Hypothalamus (tissue), 51 donors: ENCODE measurements around the gene RPL37.
"Not testable (repeated sequence)": the region's sequence is repeated elsewhere in the genome, so short reads cannot be mapped to it uniquely, and the experiment has no call there.

ENCODE experiments used
- DNase-seq, 51 donors: peaks; one replicate each; lab custom pipeline; 2025; lab: John Stamatoyannopoulos, UW

RPL37 gene

DNA sequence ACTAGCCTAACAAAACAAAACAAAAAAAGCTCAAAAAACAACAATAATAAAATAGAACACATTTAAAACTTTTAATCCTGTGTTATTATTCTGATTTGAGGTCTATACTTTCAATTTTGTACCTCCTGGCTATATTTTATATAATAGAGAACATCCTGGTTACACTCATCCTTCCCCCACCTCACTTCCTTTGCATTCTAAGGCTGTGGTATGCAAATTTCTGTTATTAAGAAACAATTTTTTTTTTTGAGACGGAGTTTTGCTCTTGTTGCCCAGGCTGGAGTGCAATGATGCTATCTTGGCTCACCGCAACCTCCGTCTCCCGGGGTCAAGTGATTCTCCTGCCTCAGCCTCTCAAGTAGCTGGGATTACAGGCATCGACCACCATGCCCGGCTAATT lies 3.1 kb upstream of the RPL37 start:
- no peak for DNase-seq

DNA sequence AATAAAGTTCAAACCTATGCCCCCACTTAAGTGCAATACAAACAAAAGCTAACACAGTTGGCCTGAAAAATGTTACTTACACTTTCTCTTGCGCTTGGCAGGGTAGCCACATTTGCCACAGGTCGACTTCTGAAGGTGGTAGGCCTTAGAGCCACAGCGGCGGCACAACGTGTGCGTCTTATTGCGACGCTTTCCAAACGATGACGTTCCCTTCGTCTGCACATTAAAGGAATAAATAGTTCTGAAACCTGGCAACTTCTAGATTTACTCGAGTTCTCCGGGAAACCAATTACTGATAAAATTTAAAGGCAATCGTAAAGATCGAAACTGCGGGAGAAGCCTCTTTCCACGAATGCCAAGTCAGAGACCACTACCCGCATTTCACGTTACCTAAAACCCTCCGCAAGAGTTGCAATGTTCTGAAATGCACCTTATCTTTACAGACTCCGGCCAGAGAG lies 602 bp downstream of the RPL37 start:
- DNase-seq = peak in 1 of 51 donors; percentile 72

DNA sequence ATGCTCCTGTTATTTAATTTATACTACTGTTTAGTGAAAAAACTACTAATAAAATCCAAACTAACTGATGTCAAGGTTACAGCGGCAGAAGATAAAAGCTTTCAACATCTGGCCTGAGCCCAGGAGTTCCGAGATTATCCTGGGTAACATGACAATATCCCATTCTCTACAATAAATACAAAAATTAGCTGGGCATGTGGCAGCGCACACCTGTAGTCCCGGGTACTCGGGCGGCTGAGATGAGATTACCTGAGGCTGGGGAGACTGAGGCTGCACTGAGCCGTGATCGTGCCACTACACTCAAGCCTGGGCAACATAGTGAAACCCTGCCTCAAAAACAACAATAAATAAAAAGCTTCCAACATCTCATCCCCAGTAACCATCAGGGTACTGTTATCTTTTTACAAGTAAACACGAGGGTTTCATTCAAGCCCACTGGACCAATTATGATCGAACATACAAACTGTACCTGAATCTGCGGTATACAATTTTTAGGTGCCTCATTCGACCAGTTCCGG lies 1.3 kb downstream of the RPL37 start:
- no peak for DNase-seq

DNA sequence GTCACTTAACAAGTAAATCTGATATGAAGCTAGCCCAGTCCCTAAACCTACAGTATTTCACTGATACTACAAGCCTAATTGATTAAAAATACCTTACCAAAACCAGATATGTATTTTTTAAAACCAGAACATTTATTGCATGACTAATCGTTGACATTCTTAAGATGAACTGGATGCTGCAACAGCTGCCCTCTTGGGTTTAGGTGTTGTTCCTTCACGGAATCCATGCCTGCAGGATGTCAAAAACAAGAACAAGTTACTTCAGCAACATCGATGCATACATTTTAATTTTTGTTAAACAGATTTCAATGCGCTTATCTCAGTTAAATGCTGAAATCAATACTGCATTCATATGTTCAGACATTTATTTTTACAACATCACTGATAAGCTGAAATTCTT lies 2.7 kb downstream of the RPL37 start:
- DNase-seq = no peak

DNA sequence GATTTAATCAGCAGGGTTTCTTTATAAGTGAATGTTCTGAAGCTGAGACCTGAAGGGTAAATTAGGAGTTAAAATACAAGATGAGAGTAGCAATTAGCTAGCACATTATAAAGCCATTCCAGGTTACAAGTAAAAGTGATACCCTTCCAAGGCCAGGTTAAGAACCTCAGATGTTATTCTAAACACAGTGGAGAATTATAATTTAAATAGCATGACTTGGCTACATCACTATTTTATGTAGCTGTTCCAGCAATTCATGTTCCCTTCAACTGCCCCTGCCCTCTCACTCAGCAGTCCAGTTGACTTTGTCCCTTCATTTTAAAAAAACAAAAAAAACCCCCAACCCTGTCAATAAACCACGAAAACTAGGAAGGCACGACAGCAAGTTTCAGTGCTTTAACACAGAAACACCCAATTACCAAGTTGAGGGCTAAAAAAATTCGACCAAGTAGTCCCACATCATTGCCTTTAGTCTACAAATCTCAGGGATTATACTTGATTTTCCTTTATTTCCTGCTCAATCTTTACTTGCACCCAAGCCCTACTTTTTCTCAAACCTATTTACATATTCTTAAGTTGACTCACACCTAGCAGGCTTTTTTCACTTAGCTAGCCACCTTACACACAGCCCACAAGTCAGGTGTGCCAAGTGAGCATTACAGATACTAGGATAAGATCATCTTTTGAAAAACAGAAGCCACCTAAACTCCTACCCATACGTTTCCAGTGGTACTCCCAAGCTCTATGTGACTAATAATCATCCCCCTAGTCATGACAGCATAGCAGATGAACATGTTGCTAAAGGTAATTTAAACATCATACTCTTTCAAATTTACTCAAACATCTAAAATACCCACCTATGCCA lies 3.4 kb downstream of the RPL37 start:
- DNase-seq = no peak

DNA sequence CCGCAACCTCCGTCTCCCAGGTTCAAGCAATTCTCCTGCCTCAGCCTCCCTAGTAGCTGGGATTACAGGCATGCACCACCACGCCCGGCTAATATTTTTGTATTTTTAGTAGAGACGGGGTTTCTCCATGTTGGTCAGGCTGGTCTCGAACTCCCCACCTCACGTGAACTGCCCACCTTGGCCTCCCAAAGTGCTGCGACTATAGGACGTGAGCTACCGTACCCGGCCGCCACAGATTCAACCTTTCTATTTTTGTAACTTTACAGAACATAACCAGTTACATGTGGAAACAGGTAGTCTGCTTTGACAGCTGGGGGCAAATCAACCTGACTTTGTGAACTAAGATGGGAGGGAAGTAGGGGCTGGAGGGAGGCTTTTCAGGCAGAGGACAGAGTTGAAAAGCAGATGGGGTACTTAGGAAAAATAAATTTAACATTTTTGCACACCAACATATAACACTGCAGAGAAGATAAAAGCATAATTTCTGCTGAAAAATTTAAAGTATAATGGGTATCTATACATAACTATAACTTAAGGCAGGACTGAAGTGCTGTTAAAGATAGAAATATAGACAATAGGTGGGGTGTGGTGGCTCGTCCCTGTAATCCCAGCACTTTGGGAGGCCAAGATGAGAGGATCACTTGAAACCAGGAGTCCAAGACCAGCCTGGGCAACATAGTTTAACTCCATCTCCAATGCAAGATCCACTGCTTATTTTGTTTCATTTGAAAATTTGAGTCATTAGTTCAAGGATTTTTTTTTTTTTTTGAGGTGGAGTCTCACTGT lies 5.1 kb downstream of the RPL37 start:
- no peak for DNase-seq

DNA sequence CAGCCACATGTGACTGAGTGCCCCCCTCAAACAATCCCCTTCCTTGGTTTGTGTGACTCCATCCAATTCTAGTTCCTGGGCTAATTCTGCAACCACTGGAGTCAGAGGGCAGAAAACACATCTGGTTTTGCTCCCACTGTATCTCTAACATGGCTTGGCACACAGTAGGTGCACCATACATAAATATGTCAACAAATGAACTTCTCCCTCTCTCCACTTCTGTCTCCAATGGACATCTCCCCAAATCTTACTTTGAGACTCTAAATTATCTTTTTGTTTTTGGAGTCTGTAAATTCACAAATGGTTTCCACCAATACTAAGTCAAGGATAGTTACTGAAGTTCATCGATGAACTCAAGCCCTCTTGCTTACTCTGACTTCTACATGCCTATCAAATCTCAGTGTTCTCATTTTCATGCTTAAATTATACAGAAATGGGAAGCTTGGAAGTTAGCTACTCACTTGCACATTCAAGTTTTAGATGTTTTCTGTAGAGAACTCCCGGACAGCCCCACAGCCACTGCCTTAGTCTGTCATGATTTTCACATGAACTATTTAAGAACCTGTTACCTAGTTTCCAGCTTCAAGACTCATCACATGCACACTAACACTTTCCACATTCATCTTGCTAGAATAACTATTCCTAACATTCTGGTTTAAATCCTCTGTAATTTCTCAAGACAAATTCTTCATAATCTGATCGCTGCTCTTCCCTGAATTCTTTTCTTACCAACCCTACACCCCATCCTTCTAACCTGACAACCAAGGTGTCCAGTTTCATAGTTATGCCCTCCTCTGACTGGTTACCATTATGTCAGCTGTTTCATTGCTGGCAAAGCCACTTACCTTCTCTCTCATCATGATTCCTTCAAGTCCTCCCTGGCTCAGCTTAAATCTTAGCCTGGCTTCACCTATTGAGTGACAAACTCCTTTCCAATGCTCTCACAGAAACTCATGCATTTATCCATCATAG lies 6.0 kb downstream of the RPL37 start:
- DNase-seq = no peak

DNA sequence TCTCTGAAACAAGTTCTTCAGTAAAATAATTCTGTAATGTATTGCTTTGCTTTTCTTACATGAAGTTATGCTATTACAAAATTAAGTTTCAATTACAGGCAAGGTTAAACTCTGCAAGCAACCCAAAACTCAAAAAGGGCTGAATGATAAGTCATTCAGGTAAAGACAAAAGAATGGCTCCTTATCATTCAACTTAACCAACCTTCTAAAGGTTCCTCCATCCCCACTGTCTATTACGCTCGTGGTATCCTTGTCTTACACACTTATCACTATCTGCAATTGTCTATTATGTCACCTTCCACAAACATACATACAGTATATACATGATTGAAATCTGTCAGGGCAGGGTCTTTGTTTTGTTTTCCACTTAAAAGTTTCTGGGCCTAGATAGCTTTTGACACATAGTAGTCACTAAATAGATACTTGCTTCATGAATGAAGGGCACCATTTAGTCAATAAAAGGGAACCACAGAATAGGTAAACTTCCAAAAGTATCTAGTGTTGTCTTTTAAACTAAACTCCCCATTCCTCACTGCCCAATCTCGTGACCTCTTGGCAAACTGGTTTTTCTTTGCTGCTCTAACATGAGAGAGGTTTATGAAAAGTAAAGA lies 6.9 kb downstream of the RPL37 start:
- no peak for DNase-seq

DNA sequence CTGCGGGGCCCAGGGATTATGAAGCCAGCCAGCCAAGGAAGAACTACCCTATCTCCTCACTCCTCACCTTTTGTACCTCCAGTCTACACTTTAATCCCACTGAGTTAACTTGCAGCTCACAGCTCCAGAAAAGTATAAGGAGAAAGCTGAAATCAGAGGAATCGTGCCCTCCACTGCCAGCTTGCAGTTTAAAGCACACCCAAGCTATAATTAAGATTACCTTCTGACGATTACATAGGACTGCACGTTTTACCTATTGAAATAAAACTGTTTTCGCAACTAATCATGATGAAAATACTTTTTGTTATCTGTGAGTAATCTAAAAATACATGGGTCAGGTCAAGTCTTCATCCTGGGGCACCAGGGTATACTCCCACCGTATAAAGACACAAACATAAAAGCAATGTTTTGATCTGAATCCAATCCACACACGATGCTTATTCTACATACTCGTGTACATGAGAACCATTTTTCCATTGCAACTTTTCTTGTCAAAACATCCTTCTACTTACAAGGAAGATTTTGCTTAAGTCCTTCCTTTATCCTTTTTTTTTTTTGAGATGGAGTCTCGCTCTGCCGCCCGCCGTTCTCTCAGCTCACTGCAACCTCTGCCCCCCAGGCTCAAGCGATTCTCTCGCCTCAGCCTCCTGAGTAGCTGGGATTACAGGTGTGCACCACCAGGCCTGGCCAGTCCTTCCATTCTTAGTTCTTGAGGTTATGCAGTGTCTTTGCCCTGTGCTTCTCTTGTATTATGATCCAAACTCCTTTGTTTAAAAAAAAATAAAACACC lies 7.6 kb downstream of the RPL37 start:
- no peak for DNase-seq

DNA sequence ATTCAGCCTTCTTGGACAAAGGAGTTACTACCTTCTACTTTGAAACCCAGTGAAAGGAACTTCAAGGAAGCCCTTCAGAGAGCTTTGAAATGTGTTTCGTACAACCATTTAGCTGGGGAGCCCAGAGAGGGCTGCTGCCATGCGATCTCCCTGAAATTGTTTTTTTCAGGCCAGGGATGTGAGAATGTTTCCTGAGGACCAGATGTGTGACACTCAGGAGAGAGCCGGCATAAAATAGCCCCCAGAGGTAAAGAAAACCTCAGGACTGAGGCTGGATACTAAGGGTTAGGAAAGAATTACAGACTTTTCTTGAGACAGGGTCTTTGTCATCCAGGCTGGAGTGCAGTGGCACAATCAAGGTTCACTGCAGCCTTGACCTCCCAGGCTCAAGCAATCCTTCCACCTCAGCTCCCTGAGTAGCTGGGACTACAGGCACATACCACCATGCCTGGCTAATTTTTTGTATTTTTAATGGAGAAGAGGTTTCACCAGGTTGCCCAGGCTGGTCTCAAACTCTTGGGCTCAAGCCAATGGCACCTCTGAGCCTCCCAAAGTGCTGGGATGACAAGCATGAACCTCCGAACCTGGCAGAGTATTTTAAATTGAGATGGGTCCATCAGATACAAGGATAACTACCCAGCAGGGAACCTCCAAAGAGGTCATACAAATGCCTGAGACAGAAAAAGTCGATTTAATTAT lies 8.4 kb downstream of the RPL37 start:
- DNase-seq = no peak

DNA sequence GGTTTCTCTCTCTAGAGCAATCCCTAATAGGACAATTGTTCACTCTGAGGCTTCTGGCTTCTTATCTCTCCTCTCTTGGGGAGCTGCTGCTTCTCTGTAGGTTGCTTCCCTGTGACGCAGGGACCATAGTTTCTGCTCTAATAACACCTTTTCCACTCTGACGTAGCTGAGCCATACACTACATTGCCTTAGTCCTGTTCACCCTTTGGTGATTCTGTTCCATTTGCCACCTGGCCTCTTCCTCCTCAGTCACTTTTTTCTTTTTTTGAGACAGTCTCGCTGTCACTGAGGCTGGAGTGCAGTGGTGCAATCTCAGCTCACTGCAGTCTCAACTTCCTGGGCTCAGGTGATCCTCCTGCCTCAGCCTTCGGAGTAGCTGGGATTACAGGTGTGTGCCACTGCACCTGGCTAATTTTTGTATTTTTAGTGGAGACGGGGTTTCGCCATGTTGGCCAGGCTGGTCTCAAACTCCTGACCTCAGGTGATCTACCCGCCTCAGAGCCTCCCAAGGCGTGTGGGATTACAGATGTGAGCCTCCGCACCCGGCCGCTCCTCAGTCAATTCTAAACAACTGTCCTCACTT lies 9.5 kb downstream of the RPL37 start:
- not testable (repeated sequence) for DNase-seq

DNA sequence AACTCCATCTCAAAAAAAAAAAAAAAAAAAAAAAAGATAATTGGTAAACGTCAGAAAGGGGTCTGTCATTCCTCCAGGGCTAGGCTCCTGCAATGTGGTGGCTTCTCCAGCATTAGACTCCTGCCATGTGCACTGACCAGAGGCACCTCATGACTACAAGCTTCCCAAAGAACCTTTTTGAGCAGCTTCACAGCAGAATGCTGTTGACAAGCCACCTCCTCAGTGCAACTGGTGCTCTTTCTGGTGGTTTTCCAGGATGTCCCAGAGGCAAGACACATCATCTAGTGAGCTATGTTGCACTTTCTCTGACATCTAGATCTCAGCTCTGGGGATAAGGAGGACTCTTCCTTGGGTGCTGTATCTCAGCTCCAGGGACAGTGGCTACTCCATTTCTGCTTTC lies 11.6 kb downstream of the RPL37 start:
- DNase-seq = no peak

DNA sequence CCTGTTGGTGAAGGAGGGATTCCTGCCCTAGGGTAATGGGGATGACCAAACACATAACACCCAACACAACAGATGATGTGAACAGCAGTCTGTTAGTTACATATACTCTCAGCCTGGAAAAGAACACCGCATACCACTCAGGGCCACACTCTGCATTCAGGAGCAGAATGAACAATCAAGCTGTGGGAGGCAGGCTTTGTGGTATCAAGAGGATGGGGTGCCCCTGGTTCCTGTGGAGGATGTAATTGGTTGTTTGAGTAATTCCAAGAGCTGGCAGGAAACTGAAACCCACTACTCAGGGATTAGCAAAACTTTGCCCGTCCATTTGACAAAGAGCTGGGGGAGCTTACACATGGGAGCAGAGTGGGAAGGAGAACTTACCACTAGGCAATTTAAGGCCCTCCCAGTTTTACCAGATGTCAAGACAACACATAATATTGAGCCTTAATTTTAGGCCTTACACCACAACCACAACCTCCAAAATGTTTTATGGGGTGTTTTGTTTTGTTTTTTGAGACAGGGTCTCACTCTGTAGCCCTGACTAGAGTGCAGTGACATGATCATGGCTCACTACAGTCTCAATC lies 21.2 kb downstream of the RPL37 start:
- DNase-seq = no peak

DNA sequence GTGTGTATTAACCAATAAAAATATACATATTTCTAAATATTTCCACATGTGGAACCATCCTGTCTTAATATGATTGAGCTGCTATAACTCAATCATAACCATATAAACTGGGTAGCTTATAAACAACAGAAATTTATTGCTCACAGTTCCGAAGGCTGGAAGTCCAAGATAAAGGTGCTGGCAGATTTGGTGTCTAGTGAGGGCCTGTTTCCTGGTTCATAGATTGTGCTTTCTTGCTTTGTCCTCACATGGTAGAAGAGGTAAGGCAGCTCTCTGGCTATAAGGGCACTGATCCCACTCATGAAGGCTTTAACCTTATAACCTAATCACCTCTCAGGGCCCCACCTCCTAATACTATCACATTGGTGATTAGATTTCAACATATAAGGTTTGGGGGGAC lies 22.9 kb downstream of the RPL37 start:
- DNase-seq = no peak

DNA sequence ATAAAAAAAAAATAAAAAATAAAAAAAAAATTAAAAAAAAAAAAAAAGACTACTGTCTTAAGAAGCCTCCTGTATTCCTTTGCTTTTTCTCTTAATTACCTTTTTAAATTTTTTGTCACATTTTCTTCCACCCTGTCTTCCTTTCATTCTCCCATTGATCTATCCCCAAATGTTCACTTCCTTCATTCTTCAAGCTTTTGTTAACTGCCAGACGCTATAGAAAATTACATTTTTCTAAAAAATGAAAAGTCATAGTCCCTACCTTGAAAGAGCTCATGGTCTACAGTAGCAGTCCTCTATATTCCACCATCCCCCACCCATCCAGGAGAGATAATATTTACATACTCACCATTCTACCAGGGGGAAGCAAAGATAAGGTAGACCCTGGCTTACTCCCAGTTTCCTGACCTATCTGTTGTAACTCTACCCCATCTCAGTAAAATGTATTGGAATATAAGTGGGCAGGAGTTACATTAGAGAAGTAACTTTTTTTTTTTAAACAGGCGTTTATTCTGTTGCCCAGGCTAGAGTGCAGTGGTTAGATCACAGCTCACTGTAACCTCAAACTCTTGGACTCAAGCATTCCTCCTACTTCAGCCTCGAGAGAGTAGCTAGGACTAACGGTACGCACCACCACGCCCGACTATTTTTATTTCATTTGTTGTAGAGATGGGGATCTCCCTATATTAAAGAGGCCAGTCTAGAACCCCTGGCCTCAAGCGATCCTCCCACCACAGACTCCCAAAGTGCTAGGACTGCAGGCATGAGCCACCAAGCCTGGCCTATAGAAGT lies 33.1 kb downstream of the RPL37 start:
- no peak for DNase-seq

DNA sequence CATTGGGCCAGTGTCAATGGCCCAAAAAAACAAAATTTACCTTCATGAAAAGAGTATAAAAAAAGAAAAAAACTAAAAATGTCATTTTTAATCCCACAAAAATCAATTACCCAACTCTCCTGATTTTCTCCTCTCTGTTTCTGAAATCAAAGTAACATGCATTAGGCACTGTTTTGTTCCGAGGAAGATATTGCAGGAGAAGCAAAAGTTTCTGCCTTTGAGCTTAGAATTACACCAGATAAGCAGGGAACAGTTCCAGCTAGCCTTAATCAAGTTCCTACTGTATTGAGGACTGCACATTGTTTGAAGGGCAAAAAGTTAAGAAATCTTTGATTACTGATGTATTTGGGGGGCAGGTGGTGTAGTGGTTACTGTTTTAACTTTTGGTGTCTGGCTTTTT lies 35.8 kb downstream of the RPL37 start:
- DNase-seq = no peak

DNA sequence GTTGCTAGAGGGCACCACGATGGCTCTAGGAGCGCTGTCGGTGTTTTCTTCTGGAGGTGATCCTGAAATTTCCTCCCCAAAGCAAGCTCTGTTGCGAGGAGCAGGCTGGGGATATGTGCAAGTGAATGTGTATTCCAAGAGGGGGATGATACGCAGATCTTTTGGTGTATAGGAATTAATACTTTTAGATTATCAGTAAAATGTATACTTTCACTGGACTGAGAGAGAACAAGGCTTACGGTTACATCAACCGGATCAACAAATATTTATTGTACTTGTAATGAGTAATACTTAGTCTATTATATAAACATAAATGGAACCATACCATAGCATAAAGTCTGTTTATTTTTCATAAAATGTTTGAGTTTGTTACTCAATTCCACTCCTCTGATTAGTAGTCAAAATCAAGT lies 36.2 kb downstream of the RPL37 start:
- peak in 1 of 51 donors; percentile 40 for DNase-seq
